Measurements from ENCODE around the gene MPP4.
"Not testable (repeated sequence)": the region's sequence is repeated elsewhere in the genome, so short reads cannot be mapped to it uniquely, and the experiment has no call there.

The MPP4 gene

GRCh38 chr2:201674298-201674697, 24.1 kb downstream of the MPP4 start:
- DNase-seq (ENCODE audit: low spot score) = no peak

DNA sequence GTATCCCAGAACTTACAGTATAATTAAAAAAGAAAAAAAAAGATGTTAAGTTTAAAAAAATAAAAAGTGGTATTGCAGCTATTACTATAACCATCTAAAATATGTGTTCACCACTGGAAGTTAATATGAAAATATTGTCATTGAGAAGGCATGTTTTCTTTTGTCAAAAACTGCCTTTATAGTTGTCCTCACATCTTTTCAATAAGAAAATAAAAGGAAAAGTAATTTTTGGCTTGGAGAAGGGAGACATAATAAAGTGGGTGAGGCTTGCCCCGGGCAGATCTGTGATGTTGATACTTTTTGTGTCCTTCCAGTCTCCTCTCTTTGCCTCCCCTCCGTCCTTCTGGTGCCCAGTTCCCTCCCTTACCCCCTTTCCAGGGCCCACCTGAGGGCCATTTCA, 24.9 kb downstream of the MPP4 start:
- DNase-seq (ENCODE audit: low spot score) = no peak

DNA sequence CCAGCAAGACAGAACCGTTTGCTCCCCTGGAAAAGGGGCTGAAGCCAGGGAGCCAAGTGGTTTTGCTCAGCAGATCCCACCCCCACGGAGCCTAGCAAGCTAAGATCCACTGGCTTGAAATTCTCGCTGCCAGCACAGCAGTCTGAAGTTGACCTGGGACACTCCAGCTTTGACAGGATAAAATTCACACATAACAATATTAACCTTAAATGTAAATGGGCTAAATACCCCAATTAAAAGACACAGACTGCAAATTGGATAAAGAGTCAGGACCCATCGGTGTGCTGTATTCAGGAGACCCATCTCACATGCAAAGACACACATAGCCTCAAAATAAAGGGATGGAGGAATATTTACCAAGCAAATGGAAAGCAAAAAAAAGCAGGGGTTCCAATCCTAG, 27.2 kb downstream of the MPP4 start:
- DNase-seq (ENCODE audit: low spot score) = not testable (repeated sequence)

- no peak for DNase-seq (ENCODE audit: low spot score)
Observed at GRCh38 chr2:201669865-201670264, 28.6 kb downstream of the MPP4 start.

- no peak for DNase-seq (ENCODE audit: low spot score)
Observed at GRCh38 chr2:201668402-201668910, 30.0 kb downstream of the MPP4 start.

- no peak for DNase-seq (ENCODE audit: low spot score)
Observed at GRCh38 chr2:201664334-201664733, 34.1 kb downstream of the MPP4 start.

- DNase-seq (ENCODE audit: low spot score) = no peak
Observed at GRCh38 chr2:201661366-201661765, 37.1 kb downstream of the MPP4 start.

- no peak for DNase-seq (ENCODE audit: low spot score)
Observed at GRCh38 chr2:201660293-201660895, 38.0 kb downstream of the MPP4 start.

DNA sequence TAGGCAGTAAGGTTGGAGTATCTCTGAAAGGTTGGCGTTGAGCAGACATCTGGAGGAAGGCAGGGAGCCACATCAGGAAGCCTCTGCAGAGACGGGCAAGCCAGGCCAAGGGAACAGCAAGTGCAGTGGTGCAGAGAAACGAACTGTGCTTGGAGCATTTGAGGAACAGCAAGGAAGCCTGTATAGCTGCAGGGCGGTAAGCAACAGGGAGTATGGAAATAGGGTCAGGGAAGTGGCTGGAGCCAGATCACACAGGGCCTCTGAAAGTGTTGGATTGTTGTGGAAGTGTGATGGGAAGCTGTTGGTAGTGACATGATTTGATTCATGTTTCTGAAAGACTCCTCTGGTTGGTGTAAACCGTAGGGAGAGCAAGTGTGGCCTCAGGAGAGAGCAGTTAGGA, 41.7 kb downstream of the MPP4 start:
- peak; percentile 52 for DNase-seq (ENCODE audit: low spot score)

DNA sequence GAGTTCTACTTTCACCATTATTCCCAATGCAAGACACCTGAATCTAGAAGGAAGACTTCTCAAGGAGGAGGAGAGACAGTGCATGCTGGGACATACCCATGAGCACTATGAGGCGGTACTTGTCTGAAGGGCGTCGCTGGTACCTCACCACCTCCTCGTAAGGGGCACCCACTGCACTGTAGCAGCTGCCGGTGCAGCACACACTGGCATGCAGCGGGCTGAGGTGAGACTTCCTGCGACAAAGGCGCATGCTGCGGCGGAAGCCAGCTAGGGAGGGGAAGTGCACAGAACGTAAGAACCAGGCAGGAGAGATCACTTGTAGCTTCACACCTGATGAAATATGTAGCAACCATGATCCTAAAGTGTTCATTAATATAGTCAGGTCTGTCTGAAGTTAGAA, 42.3 kb downstream of the MPP4 start:
- DNase-seq (ENCODE audit: low spot score) = no peak

GRCh38 chr2:201654616-201655384, 43.6 kb downstream of the MPP4 start:
- DNase-seq (ENCODE audit: low spot score) = peak; percentile 84

DNA sequence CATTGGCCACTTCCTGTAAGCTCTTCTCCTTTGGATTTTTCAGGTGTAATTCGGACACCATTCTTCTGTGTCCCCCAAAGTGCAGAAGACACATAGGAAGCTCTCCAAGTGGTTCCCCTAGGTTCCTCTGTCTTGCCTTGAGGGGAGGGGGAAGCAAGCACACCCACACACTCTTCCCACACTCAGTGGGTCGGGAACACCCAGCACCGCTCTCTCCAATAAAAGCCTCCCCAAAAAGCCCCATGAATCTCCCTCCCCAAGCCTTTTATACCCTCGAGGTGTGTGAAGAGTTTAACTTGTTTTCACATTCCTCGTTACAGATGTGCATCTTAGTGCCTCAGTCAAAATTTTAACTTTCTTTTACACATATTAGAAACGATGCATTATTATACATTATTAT, 45.2 kb downstream of the MPP4 start:
- no peak for DNase-seq (ENCODE audit: low spot score)

DNA sequence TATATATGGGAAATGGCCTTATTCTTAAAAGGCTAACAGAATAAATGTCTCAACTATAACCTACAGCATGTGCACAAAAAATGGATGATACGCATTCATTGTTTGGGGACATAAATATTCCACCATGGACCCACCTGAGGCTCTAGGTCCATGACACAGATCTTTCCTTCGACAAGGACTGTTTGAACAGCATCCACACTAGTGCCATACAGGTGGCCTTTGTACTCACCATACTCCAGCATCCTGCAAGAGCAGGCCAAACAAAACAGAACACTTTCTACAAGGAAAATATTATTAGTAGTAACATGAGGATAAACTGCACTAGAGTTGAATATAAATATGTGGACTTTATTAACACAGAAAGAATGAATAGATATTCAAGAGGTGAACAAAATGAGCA, 49.0 kb downstream of the MPP4 start:
- DNase-seq (ENCODE audit: low spot score) = no peak

GRCh38 chr2:201647431-201647830, 51.0 kb downstream of the MPP4 start:
- no peak for DNase-seq (ENCODE audit: low spot score)

GRCh38 chr2:201644001-201644400, 54.4 kb downstream of the MPP4 start:
- peak; percentile 86 for DNase-seq (ENCODE audit: low spot score)

DNA sequence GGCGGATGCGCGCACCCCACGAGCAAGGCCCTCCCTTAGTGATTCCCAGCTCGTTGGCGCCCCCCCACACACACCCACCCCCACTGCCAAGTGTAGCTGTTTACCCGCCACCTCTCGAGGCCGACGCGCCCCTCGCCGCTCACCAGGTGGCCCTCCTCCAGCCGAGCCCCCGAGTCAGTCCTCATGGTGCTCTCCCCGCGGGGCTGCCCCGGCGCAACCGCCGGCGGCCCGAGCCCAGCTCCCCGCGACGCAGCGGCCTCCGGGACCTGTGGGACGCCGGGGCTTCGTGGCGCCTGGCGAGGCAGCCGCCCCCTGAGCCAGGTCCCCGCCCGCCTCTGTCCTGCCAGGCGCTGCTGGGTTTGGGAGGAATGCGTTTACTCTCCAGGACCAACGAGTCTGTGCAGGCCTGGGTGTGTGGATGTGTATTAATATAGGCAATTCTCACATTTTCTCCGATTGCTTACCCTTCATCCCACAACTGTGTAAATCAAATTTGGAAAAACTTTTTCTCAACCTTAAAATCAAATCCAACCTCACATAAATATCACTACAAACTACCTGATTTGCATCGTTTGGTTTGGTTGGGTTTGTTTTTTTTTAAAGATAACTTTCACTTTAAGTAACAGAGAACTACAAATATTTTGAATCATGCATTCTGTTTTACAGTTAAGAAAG, 55.1 kb downstream of the MPP4 start, which contains the start of gene TMEM237:
Gene TMEM237 (minus strand): TSS at position 288 of the 675 bp plus-strand sequence. CDS start 103 bp downstream, at position 185.
- DNase-seq (ENCODE audit: low spot score) = peak; percentile 62

DNA sequence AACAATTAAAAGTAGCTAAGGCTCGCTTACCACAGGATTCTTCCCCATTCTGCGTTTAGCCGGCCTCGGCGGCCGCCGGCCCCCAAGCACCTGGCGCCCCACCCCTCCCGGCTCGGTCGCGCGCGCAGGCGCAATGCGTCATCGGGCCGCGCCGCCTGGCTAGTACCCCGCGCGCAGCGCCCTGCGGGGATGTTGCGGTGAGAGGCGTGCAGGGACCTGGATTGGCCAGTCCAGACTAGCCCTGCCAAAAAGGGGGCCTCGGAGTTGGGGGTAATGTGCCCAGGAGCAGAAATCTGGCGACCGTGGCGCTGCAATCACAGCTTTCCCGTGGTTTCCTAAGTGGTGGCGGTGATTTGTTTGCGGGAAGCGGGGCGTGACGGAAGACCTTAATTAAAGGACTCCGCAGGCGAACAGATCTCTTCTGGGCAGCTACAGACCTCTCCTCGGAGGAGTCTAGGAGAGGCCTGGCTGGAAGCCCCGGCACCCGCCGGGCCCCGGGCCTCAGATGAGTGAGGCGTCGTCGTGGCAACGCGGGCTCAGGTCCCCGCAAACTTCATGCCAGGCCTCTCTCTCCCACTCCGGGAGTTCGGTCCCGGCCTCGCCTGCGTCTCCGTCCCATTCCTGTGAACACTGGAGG, 55.7 kb downstream of the MPP4 start:
- peak; percentile 84 for DNase-seq (ENCODE audit: low spot score)

GRCh38 chr2:201642086-201642578, 56.3 kb downstream of the MPP4 start:
- DNase-seq (ENCODE audit: low spot score) = no peak

GRCh38 chr2:201639205-201639604, 59.2 kb downstream of the MPP4 start:
- no peak for DNase-seq (ENCODE audit: low spot score)

- DNase-seq (ENCODE audit: low spot score) = no peak
Observed at GRCh38 chr2:201638326-201638725, 60.1 kb downstream of the MPP4 start.

DNA sequence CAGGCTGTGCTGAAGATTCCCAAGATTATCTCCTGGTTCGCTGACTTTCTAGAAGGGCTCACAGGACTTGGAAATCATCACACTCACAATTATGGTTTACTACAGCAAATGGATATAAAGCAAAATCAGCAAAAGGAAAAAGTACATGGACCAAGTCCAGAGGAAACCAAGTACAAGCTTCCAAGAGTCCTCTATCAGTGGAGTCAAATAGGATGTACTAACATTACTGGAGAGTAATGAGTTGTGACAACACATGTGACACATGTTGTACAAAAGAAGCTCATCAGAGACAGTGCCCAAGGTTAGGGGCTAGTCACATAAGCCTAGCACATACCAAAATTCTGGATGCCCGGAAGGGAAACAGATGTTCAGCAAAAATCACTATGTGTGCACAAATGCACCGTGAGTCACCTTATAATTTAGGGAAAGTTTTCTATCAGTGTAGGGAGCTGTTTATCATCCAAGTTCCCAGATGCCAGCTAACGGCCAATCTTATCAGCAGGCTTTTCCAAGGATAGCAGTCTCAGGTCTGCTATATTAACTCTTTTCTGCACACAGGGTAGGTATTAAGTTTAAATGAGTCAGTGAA, 64.7 kb downstream of the MPP4 start:
- DNase-seq (ENCODE audit: low spot score) = no peak

DNA sequence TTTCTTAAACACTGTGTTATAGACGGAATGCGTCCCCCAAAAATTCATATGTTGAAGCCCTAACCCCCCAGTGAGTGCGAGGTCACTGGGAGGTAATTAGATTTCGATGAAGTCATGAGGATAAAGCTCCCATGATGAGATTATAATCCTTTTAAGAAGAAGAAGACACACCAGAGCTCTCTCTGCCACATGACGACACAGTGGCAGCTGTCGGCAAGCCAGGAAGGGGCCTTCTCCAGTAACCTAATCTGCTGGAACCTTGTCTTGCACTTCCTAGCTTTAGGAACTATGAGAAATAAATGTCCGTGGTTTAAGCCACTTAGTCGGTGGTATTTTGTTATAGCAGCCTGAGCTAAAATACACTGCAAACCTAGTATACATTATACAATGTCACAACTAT, 67.4 kb downstream of the MPP4 start:
- DNase-seq (ENCODE audit: low spot score) = no peak
